GM19023 (cell line): ENCODE results near the gene ACTL10.

Source experiments
- ATAC-seq: cut with Tn5 transposase; IDR thresholded peaks from one replicate; pipeline ENCODE4 v1.9.1; 2021; ENCODE audit warnings: mild to moderate bottlenecking, moderate library complexity; ENCODE audit not compliant: unreplicated experiment

The ACTL10 gene

DNA sequence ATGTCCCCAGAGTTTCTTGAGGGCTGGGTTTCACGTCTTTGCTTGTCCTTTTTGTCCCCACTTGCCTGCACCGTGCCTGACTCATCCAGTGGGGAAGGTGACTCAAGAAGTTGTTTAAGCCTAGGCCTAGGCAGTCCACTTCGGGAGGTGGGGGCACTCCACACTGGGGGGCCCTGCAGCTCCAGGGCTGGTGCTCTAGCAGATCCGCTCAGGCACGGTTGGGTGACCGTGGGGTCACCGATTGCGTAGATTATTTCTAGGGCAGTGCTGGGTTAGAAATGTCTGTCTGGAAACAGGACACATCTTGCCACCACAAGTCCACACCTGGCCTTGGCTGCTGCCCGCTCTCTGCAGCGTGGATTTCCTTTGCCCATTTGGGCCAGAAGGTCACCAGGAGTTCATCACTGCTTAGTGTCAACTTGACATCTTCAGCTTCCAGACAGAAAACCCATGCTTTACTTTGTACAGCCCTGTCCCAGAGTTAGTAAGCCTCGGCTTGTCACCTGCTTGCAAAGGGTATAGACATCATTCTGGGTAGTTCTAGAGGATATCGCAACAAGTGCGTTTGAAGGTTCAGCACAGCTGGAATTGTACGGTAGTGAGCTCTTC, 18.2 kb upstream of the ACTL10 start:
- ATAC-seq: no peak

DNA sequence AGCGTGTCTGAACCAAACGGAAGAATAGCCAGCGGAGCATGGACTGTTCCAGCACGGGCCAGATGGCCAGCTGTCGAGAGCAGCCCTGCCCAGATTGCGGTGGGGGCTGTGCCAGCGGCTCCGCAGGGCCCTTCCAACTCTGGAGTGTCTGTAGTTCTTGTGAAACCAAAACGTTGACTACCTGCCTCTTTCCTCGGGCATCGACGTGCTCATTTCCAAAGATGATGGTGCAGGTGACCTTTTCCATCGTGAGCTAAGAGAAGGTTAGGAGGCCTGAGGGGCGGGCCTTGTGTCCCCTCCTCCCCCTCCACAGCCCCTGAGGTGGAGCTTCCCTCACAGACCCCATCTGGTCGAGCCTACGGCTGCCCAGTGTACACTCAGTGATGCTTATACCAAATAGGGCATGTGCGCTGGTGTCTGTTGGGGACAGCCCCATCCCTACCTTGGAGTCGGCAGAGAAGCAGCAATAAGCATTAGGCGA, 17.5 kb upstream of the ACTL10 start:
- no peak for ATAC-seq

DNA sequence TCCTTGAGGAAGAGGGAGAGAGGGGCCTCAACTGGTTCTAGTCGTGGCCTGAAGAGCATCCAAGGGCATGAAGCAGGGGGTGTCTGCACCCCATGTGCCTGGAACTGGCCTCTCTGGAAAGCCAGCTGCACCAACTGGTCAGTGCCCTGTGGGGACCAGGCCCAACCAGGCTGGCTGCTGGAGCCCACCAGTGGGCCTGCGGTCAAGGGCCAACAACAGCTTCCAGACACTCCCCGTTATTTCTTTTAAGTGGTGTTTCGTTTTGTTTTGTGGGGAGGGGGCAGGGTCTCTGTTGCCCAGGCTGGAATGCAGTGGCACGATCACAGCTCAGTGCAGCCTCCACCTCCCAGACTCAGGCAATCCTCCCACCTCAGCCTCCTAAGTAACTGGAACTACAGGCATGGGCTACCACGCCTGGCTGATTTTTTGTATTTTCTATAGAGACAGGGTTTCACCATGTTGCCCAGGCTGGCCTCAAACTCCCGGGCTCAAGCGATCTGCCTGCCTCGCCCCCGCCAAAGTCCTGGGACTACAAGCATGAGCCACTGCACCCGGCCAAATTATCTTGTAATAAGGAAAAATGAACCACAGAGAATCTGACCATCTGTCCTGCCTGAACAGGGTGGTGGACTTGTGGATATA, 16.5 kb upstream of the ACTL10 start:
- no peak for ATAC-seq

DNA sequence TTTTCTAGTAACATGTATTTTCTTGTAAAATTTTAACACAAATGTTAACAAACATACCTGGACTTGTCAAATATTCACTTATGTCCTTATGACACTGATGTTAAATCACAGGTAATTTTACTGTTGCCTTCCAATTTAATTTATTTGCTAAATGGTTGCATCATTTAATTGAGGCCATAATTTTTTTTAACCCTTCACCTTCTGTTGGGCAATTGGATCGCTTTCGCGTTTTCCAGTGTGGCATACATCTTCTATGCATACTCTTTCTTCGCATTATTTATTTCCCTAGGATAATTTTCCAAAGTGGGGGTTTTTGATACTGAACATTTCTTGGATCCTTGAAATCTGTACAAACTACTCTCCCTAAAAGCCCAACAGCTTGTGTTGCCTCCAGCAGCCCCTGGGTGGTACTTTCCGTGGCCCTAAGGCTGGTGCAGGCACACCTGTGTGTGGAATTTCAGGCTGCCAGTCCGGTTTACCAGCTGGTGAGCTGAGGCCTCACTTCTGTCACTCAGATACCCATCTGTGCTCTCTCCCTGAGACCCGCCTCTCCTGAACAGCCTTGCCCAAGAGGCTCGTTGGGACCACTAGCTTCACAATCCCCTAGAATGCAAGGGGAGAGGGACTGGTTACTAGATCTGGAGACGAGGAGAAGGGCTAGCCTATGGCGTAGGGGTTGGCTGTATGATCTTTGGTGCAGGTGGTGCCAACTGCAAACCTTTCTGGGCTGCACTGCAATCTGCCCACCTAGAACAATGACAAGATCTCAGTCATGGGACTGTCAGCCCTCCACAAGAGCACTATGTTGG, 15.8 kb upstream of the ACTL10 start:
- ATAC-seq: no peak

DNA sequence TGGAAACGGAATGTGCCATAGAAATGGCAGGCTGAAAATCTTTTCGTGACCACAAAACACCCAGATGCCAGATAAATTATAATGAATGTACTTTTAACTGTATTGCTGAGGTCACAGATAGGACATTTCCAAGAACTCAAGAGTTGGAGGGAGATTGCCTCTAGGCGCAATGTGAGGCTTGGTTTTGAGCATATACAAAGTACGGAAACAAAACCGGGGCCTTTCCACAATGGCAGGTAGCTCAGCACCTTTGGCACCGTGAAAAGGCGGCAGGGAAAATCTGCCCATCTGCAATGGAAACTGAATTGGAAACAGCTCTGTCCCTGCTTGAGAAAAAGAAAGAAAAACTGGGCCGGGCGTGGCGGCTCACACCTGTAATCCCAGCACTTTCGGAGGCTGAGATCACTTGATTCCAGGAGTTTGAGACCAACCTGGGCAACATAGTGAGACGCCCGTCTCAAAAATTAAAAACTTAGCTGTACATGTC, 15.1 kb upstream of the ACTL10 start:
- no peak for ATAC-seq

DNA sequence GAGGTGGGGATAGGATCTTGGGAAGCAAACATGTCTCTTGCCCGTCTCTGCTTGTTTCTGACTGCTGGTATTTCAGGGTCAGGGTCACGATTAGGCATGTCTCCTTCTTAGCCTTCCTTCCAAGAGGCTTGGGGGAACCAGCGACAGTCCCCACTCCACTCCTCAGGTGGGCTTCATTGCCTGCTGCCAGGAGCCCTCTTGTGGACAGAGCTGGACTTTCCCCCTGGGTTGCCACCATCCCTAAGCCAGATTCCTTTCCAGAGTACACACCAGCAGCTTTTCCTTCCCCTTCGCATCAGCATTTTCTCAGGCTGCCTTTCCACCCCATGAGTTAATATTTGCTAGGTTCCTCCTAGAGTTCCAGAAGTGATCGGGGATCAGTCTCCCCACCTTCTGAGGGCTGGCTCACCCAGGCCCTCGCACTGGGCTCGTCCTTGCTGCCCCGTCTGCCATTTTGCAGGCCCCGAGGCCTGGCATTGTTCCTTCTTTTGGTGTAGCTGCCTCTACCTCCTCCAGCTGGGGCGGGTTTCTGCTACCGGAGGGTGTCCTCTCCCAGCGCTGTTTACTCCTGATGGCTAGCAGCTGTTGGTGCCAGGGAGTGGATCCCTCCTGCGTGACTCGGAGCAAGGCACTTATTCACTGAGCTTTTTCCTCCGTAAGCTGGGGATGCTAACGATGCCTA, 13.4 kb upstream of the ACTL10 start:
- no peak for ATAC-seq

DNA sequence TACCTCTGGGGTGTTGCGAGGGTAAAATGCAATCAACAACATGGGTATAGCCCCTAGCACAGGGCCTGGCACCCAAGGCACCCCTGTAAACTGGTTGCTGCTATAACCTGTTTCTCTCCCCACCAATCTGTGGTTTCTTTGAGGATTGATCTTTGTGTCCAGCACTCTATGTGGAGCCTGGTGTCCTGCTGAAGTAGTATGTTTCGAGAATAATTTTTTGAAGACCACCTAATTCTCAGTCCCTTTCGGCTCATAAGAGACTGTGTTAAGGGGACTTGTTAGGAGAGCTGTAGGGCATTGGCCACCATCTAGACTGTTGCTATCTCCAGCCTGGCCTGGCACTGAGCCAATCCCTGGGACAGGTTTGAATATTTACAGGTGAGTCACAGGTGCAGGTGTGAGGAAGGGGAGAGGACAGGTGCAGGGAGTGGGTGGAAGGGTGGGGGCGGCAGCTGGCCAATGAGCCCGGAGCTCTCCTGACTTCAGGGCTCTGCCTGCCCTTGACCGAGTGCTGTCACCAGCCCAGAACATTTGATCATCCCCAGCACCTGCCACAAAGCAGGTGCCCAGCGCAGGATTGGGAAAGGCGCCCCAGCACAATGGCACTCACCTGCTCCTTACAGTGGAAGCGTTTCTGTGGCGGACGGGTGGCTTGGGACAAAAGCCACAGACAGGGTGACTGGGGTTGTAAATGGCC, 12.7 kb upstream of the ACTL10 start:
- no peak for ATAC-seq

DNA sequence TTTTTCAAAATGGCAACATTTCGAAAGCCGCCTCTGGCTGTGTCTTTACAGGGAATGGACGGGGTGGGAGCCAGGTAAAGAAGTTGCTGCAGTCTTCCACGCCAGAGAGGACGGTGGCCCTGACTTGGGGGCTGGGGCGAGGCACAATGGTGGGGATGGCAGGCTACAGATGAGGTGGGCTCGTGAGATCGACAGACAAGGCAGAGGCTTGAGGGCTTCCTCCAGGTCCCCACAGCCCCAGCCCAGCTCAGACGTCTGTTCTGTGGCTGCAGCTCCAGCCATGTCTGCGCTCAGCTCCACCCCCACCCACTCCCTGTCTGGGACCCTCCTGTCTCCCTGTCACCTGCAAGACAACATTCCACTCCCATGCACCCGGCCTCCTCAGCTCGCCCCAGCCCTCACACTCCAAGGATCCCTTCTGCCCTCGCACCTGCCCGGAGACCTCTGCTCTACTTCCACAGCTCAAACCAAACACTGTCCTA, 12.0 kb upstream of the ACTL10 start:
- ATAC-seq: no peak

DNA sequence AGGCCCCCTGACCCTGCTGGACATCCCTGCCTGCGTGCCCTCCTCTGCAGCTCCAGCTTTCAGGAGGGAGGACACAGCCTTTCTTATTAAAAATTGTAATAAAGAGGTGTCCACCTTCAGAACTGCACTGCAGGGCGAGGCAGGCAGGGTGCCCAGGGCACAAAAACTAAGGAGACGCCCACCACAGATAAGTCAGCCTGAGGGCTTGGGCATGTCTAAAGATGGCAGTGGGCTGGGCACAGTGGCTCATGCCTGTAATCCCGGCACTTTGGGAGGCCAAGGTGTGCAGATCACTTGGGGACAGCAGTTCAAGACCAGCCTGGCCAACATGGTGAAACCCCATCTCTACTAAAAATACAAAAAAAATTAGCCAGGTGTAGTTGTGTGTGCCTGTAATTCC, 11.6 kb upstream of the ACTL10 start:
- no peak for ATAC-seq

DNA sequence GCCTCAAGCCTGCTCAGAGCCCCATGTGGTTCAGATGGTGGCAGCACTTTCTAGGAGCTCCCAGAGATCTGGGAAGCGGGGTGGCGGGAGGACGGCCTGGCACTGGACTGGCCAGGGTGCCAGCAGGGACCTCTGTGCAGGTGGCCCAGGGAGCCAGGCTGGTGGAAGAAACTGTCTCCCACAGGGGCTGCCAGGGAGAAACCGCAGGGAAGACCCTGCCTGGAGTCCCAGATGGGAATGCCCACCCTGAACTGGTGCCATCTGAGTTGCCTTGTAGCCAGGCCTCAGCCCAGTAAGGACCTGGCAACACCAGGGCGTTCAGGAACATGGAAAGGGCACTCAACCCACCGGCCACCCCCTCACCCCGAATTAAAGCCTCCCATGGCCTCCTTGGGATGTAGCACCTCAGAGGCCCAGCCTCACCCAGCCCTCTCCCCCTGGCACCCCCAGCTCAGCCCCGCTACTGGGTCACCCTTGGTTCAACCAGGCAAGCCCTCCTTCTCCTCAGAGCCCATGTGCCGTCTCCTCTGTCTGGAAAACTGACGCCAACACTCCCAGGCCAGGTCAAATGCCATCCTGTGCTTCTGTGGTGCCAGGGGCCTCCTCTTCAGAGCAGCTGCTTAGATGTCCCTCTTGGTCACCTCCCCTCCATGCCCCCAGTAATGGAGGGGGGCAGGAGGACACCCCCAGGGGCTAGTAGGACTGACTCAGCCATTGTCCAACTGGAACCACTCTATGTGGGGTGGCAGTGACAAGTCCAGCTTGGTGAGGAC, 10.5 kb upstream of the ACTL10 start:
- no peak for ATAC-seq

DNA sequence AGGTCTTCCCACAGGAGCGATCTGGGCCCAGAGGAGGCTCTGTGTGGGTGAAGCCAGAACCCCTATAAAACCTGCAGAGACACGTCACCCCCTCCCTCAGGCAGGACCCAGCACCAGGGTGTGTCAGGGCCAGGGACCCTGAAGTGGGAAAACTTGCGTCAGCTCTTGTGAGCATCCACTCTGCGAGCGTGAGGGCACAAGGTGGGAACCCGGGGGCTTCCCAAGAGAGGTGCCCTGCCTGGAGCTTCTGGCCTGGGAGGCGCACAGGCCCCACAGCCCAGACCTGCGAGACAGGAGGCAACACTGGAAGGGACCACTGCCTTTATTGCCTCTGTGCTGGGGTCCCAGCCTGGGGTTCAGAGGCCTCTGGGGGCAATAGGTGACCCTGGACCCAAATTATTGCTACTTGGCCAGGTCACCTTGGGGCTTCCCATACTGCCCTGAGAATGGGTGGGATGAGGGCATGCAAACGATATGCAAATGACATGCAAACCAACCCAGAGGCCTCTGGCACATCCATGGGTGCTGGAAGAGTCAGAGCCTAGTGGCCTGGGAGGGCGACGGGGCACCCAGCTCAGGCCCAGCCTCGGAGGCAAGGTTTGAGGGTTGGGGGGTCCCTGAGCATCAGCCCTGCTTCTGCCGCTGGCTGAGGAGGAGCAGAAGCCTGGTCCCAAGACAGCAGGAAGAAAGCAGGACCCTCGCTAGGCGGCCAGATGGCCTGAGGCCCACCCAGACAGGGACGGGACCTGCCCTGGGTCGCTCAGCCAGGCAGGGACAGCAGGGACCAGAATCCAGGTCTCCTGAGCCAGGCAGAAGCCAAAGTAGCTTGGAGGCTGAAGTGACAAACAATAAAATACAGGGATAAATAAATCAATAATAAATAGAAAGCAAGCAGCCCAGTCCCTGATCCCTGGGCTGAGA, 9.7 kb upstream of the ACTL10 start:
- ATAC-seq: no peak

DNA sequence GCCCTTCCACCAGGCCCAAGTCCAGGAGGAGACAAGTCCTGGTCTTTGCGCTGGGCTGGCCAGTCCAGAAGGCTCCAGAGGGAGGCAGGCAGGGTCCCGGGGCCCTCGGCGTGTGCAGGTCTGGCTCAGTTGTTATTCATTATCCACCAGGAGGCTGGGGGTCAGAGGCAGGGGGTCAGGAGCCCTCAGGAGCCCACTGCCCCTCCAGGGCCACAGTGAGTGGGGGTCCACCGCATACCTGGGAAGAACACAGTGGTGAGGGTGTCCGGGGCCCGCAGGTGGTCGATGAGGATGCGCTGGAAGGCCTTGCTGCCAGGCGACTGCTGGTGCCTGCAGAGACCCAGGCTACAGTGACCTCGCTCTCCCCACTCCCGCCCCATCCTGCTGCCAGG, 9.0 kb upstream of the ACTL10 start:
- no peak for ATAC-seq

DNA sequence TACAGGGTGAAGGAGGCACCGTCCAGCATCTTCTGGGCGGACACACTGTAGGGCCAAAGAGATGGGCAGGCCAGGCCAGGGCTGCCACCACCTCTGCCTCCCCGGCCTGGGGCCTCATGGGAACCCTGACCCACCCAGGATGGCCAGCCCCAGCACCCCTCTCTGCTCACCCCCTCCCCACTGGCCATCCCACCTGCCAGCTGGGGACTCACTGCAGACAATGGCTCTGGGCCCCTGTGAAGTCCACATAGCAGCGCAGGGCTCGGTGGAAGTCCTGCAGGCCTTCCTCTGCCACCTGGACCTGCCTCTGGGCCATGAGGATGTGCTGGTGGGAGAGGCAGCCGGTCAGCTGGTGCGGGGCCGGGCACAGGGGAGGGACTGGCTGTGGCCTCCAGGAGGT, 8.2 kb upstream of the ACTL10 start:
- ATAC-seq: no peak

DNA sequence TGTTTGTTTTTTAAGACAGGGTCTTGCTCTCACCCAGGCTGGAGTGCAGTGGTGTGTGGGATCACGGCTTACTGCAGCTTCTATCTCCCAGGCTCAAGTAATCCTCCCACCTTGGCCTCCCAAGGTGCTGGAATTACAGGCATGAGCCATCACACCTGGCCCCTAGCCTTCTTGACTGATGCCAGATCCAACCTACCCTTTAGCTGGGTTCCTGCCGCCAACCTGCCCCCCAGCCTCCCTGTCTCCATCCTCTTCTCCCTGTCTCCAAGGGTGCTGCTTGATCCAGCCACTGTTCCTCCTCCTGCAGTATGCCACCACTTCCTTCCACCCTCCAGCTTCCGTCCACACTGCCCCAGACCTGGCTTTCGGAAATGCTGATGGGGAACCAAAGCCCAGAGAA, 7.8 kb upstream of the ACTL10 start:
- ATAC-seq: no peak

DNA sequence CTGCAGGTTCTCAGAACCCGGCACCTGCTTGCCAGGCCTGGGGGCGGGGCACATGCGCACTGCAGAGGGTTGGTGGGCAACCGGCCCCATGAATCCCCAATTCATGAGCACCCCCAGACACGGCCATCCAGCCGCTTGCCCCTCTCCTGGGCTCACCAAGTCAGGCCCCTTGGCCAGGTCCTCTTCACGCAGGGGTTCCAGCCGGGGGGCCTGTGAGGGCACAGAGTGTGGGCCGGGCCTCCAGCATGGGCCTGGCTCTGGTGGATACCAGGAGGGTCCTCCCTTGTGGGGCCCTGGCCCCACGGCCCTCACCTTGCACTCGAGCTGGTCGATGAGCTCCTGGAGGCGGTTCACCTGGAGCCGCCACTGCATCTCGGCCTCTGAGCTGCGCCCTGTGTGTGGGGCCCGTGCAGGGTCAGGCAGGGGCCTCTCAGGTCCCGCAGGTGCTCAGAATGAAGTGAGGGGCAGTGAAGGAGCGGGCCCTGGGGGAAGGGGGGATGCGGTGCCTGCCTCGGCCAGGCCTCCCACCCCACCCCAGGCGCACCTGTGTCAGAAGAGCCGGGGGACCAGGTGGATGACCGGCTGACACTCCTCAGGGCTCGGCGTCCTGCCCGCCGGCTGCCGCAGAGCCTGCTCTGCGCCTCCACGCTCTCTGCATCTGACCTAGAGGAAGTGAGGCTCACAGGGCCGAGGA, 7.3 kb upstream of the ACTL10 start:
- ATAC-seq: no peak

DNA sequence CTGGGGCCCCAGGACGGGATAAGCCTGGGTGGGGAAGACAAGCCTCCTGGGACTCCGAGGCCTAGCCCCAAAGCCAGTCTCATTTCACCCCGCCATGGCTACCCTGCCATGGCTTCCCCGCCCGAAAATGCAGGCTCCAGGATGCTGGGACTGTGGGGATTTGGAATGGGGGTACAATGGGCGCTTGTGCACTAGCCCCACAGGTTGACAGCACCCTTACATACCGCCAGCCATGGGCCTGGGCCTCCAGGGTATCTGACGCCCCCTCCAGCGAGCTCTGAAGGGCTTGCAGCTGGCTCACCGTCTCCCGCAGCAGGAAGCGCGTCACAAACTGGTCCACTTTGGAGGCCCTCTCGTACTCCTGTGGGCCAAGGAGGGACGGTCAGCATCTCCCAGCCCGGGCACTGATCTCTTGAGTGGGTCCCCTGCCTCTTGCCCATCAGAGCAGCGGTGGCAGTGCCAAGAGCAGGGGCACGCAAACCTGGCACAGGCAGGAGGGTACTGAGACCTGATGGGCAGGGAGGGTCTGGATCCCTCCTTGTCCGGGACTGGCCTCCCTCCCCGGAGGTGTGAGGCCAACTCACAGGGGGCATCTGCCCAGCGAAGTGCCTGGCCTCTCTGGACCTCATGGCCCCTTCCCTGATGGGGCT, 6.6 kb upstream of the ACTL10 start:
- no peak for ATAC-seq

DNA sequence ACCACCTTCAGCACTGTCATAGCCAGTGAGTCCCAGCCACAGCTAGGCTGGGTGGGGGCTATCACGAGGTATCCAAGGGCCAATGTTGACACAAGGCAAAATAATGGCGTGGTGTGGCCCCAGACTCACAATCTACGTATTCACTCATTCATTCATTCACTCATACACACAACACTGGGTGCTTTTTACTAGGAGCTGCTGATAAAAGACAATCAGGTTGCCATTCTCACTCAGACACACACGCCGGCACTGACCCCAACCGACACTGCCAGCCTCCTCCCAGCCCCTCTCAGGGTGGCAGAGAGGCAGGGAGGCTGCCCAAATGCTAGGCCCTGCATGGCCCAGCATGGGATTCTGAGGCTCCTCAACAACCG, 6.1 kb upstream of the ACTL10 start:
- ATAC-seq: no peak

DNA sequence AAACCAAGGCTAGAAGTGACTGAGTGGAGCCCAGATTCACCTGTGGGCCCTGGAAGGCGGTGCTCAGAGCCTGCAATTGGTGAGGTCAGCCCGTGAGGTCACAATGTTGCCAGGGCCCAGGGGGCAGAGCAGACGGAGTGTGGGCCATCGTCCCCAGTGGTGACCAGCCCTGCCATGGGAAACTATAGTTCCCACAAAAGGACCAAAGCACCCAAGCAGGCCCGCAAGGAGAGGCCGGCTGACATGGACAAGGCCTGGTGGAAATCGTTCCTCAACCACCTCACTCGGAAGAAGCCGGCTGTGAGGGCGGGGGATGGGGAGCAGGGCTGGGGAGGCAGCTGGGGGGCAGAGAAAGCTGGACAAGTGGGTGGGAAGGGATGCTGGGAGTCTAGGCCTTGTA, 4.6 kb upstream of the ACTL10 start, which contains the start of gene C20orf144:
Gene C20orf144 (plus strand): TSS at position 156 of the 400 bp plus-strand sequence. CDS start 19 bp downstream, at position 175.
- ATAC-seq: no peak
